Measurements from ENCODE around the gene HOTAIR. TPM values are rescaled to one million over a fixed set of nuclear protein-coding genes. Genes with fewer than 3 reads are reported as not detected.

Gene HOTAIR
- total and polyA plus RNA-seq, 7 donors = not detected

DNA sequence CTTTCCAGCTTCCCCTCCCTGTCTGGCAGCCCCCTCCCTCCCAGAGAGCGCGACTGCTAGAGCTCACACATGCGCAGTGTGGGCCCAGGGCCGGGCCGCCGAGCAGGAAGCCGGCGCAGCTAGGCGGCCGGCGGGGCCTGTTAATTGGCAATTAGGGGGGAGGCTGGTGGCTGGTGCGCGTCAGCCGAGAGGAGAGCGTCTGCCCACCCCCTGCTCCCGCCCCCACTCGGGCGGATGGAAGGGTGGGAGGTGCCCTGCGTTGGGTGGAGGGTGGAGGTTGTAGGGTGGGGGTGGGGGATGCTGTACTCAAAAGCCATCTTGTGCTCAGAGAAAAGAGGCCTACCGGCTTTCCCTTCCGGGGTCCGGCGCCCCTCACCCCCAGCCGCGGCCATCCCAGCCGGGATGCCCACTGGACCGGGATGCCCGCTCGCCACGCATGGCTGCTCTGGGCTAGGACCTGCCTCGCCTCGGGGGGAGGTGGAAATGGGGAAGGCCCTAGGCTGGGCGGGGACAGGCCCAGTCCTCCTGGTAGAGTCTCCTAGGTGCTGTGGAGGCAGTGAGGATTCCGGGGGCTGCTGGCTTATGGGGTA is 43.2 kb upstream of the HOTAIR start:
- peak overlapping the region; percentile 1 to 47 (median 38) for H3K4me3 ChIP-seq
- no peaks in the 10 kb centered on the region for H3K9me3 ChIP-seq
- no peak for DNase-seq
- H3K4me1 ChIP-seq = peaks cover 0 to 43% (median 34%) of the 10 kb centered on the region in 4 donors
- H3K36me3 ChIP-seq = no peaks in the 10 kb centered on the region
- peaks cover 68 to 100% (median 98%) of the 10 kb centered on the region in 3 donors for H3K27me3 ChIP-seq
- 4% methylated on average over 34 of the region's 34 CpGs for WGBS, 2 donors
- intact Hi-C loops (cut with DNase I) = no loop called here
- peak overlapping the region in 2 of 4 donors; percentile 4 to 23 for H3K27ac ChIP-seq
- TF ChIP-seq EP300 (IDR thresholded peaks at IDR 0.05) (no peak), POLR2AphosphoS5 (IDR thresholded peaks at IDR 0.05) (peak in 2 of 4 donors; percentile 19 to 35)

DNA sequence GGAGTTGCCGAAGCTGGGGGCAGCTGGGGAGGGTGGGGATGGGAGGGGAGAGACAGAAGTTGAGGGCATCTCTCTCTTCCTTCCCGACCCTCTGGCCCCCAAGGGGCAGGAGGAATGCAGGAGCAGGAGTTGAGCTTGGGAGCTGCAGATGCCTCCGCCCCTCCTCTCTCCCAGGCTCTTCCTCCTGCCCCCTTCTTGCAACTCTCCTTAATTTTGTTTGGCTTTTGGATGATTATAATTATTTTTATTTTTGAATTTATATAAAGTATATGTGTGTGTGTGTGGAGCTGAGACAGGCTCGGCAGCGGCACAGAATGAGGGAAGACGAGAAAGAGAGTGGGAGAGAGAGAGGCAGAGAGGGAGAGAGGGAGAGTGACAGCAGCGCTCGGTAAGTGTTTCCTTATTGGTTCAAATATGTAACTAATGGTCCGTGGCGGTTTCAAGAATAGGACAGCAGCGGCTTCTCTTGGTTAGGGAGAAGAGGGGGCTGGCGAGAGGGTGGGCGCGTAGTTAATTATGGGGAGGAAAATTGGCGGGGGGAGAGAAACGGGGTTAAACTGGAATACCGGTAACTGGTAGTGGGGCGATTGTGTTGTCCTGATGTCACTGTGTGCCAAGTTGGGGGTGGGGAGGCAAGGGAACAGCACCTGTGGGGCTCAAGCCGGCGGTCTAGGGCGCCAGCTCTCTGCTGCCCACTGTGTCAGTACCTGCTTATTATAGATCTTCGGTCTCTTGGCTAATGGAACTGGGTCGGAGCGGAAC is 42.5 kb upstream of the HOTAIR start:
- WGBS, 2 donors = 3 to 5% methylated on average over 24 of the region's 24 CpGs
- H3K4me1 ChIP-seq = peaks cover 0 to 43% (median 34%) of the 10 kb centered on the region in 4 donors
- H3K27ac ChIP-seq = peak overlapping the region in 1 of 4 donors; percentile 10
- no peaks in the 10 kb centered on the region for H3K36me3 ChIP-seq
- H3K9me3 ChIP-seq = no peaks in the 10 kb centered on the region
- DNase-seq = no peak
- intact Hi-C loops (cut with DNase I) = no loop called here
- H3K4me3 ChIP-seq = peak overlapping the region; percentile 1 to 47 (median 38)
- TF ChIP-seq EP300 (IDR thresholded peaks at IDR 0.05) (no peak), POLR2A (IDR thresholded peaks at IDR 0.05) (no peak), POLR2AphosphoS5 (IDR thresholded peaks at IDR 0.05) (no peak)
- TF ChIP-seq, protein P1, sequence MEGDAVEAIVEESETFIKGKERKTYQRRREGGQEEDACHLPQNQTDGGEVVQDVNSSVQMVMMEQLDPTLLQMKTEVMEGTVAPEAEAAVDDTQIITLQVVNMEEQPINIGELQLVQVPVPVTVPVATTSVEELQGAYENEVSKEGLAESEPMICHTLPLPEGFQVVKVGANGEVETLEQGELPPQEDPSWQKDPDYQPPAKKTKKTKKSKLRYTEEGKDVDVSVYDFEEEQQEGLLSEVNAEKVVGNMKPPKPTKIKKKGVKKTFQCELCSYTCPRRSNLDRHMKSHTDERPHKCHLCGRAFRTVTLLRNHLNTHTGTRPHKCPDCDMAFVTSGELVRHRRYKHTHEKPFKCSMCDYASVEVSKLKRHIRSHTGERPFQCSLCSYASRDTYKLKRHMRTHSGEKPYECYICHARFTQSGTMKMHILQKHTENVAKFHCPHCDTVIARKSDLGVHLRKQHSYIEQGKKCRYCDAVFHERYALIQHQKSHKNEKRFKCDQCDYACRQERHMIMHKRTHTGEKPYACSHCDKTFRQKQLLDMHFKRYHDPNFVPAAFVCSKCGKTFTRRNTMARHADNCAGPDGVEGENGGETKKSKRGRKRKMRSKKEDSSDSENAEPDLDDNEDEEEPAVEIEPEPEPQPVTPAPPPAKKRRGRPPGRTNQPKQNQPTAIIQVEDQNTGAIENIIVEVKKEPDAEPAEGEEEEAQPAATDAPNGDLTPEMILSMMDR (IDR thresholded peaks at IDR 0.05) = no peak
- peaks cover 75 to 100% (median 98%) of the 10 kb centered on the region in 3 donors for H3K27me3 ChIP-seq

GRCh38 chr12:54016478-54016964 is 41.8 kb upstream of the HOTAIR start:
- no peak for DNase-seq
- WGBS, 2 donors = 3 to 4% methylated on average over 25 of the region's 25 CpGs
- Histone ChIP-seq H3K27ac (no peak overlapping the region), H3K36me3 (no peaks in the 10 kb centered on the region), H3K4me3 (peak overlapping the region in 1 of 4 donors; percentile 47), H3K9me3 (no peaks in the 10 kb centered on the region), H3K27me3 (peaks cover 79 to 100% (median 98%) of the 10 kb centered on the region in 3 donors), H3K4me1 (peaks cover 0 to 43% (median 34%) of the 10 kb centered on the region in 4 donors)
- intact Hi-C loops (cut with DNase I) = no loop called here
- TF ChIP-seq POLR2A (IDR thresholded peaks at IDR 0.05) = no peak
- TF ChIP-seq EP300 (IDR thresholded peaks at IDR 0.05) = no peak
- no peak for TF ChIP-seq POLR2AphosphoS5 (IDR thresholded peaks at IDR 0.05)
- TF ChIP-seq, protein P1 (IDR thresholded peaks at IDR 0.05) = no peak

GRCh38 chr12:54016051-54016450 is 41.3 kb upstream of the HOTAIR start:
- WGBS, 2 donors = 10 to 12% methylated on average over 3 of the region's 3 CpGs

More at GRCh38 chr12:54016051-54016450, 41.3 kb upstream of the HOTAIR start:
- no peak overlapping the region for H3K4me3 ChIP-seq
- no peak overlapping the region for H3K27ac ChIP-seq
- intact Hi-C loops (cut with DNase I) = no loop called here
- peaks cover 79 to 100% (median 98%) of the 10 kb centered on the region in 3 donors for H3K27me3 ChIP-seq
- TF ChIP-seq, protein P1 (IDR thresholded peaks at IDR 0.05) = no peak
- TF ChIP-seq EP300 (IDR thresholded peaks at IDR 0.05) = no peak
- no peak for TF ChIP-seq POLR2A (IDR thresholded peaks at IDR 0.05)
- no peak for TF ChIP-seq POLR2AphosphoS5 (IDR thresholded peaks at IDR 0.05)
- peaks cover 0 to 43% (median 34%) of the 10 kb centered on the region in 4 donors for H3K4me1 ChIP-seq
- no peaks in the 10 kb centered on the region for H3K9me3 ChIP-seq
- no peak for DNase-seq
- H3K36me3 ChIP-seq = no peaks in the 10 kb centered on the region

Measured in sigmoid colon (tissue), 7 donors.